Osteoblast (primary cell): ENCODE measurements around the gene SHROOM3. TPM values are rescaled to one million over a fixed set of nuclear protein-coding genes. Genes with fewer than 3 reads are reported as not detected.

Source experiments
- DNase-seq: peaks from one replicate; pipeline ENCODE4 v3.0.0; 2011; ENCODE audit warnings: low spot score, mixed read lengths; ENCODE audit not compliant: insufficient read length; ENCODE audit errors: missing footprints
- H2AFZ ChIP-seq: 2 replicates; pipeline ENCODE4 v1.6.0; 2011; ENCODE audit warnings: mild to moderate bottlenecking, low read length
- H3K27ac ChIP-seq: 2 replicates; pipeline ENCODE4 v1.5.1; 2011; ENCODE audit warnings: mild to moderate bottlenecking, low read depth, low read length, moderate library complexity
- H3K27me3 ChIP-seq: 2 replicates; pipeline ENCODE4 v1.6.0; 2012; ENCODE audit warnings: mild to moderate bottlenecking, control low read depth, inconsistent platforms, low read length, moderate library complexity; ENCODE audit not compliant: insufficient read depth
- H3K36me3 ChIP-seq: 2 replicates; pipeline ENCODE4 v1.5.1; 2011; ENCODE audit warnings: mild to moderate bottlenecking, low read length, control low read depth, moderate library complexity; ENCODE audit not compliant: insufficient read depth
- H3K4me1 ChIP-seq: 2 replicates; pipeline ENCODE4 v1.5.1; 2011; ENCODE audit warnings: mild to moderate bottlenecking, low read length, control low read depth, moderate library complexity; ENCODE audit not compliant: insufficient read depth
- H3K4me2 ChIP-seq: 2 replicates; pipeline ENCODE4 v1.6.0; 2011; ENCODE audit warnings: mild to moderate bottlenecking, low read length; ENCODE audit not compliant: insufficient read depth
- H3K4me3 ChIP-seq: fragments of 200-600 bp; sonication (generic); 3 replicates; pipeline ENCODE4 v1.5.1; 2012; ENCODE audit warnings: mild to moderate bottlenecking, low read length, inconsistent platforms; ENCODE audit not compliant: insufficient read depth
- H3K79me2 ChIP-seq: 2 replicates; pipeline ENCODE4 v1.6.0; 2012; ENCODE audit warnings: mild to moderate bottlenecking, low read length, control low read depth, inconsistent platforms; ENCODE audit not compliant: insufficient read depth
- H3K9me3 ChIP-seq: 2 replicates; pipeline ENCODE4 v1.5.1; 2011; ENCODE audit warnings: low read depth, low read length, control low read depth
- H4K20me1 ChIP-seq: 2 replicates; pipeline ENCODE4 v1.6.0; 2012; ENCODE audit warnings: mild to moderate bottlenecking, low read length, control low read depth; ENCODE audit not compliant: insufficient read depth
- total RNA-seq: library from RNA; depleted of rRNA; stranded (reverse); fragments of >200 nt; gene quantifications from 2 replicates; pipeline ENCODE4 v1.2.3, GENCODE V29; 2012
- TF ChIP-seq, protein P1 (sequence below): IDR thresholded peaks from 2 replicates; pipeline ENCODE4 v1.5.1; 2011; ENCODE audit warnings: mild to moderate bottlenecking, low read depth, low read length, moderate library complexity; ENCODE audit errors: extremely low read depth

Gene SHROOM3
- total RNA-seq, 1 donor, result 9.8 TPM

GRCh38 chr4:76515975-76516843 is 81.2 kb downstream of the SHROOM3 start:
- TF ChIP-seq, protein P1, sequence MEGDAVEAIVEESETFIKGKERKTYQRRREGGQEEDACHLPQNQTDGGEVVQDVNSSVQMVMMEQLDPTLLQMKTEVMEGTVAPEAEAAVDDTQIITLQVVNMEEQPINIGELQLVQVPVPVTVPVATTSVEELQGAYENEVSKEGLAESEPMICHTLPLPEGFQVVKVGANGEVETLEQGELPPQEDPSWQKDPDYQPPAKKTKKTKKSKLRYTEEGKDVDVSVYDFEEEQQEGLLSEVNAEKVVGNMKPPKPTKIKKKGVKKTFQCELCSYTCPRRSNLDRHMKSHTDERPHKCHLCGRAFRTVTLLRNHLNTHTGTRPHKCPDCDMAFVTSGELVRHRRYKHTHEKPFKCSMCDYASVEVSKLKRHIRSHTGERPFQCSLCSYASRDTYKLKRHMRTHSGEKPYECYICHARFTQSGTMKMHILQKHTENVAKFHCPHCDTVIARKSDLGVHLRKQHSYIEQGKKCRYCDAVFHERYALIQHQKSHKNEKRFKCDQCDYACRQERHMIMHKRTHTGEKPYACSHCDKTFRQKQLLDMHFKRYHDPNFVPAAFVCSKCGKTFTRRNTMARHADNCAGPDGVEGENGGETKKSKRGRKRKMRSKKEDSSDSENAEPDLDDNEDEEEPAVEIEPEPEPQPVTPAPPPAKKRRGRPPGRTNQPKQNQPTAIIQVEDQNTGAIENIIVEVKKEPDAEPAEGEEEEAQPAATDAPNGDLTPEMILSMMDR, result no peak
- Histone ChIP-seq H4K20me1 (no peaks in the 10 kb centered on the region), H3K4me2 (no peak overlapping the region), H3K27me3 (no peaks in the 10 kb centered on the region), H3K4me1 (no peaks in the 10 kb centered on the region), H3K79me2 (no peaks in the 10 kb centered on the region), H3K9me3 (no peaks in the 10 kb centered on the region), H3K36me3 (no peaks in the 10 kb centered on the region), H3K4me3 (no peak overlapping the region), H2AFZ (no peak overlapping the region), H3K27ac (no peak overlapping the region)
- no peak for DNase-seq

GRCh38 chr4:76518241-76518640 is 83.2 kb downstream of the SHROOM3 start:
- H3K36me3 ChIP-seq, result no peaks in the 10 kb centered on the region
- TF ChIP-seq, protein P1, result no peak
- H3K27ac ChIP-seq, result no peak overlapping the region
- H3K9me3 ChIP-seq, result peaks cover 3% of the 10 kb centered on the region
- H3K4me3 ChIP-seq, result no peak overlapping the region
- no peaks in the 10 kb centered on the region for H3K79me2 ChIP-seq
- no peaks in the 10 kb centered on the region for H3K27me3 ChIP-seq
- no peak overlapping the region for H2AFZ ChIP-seq
- no peaks in the 10 kb centered on the region for H3K4me1 ChIP-seq
- no peaks in the 10 kb centered on the region for H4K20me1 ChIP-seq
- H3K4me2 ChIP-seq, result no peak overlapping the region
- DNase-seq, result no peak

DNA sequence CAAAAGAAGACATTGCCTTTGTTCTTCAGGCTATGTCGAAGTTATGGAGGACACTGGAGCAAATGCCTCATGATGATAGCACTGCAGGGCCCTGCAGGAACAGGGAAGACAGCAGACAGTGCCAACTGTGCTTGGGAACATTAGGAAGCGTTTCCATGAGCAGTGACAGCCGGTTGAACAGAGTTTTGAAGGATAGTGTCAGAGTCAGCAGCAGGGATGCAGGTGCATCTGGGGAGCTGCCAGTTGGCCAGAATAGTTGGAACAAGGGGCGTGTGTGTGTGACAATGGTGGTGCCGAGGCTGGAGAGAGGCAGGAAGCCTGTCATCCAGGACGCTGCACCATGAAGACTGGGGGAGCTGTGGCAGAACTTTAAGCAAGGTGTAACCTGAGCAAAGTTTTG is 88.6 kb downstream of the SHROOM3 start:
- no peaks in the 10 kb centered on the region for H3K79me2 ChIP-seq
- no peaks in the 10 kb centered on the region for H3K27me3 ChIP-seq
- H3K4me3 ChIP-seq, result no peak overlapping the region
- DNase-seq, result no peak
- H3K9me3 ChIP-seq, result peaks cover 3% of the 10 kb centered on the region
- TF ChIP-seq, protein P1, result no peak
- no peak overlapping the region for H3K4me2 ChIP-seq
- H3K27ac ChIP-seq, result no peak overlapping the region
- H4K20me1 ChIP-seq, result no peaks in the 10 kb centered on the region
- H2AFZ ChIP-seq, result no peak overlapping the region
- H3K36me3 ChIP-seq, result no peaks in the 10 kb centered on the region
- H3K4me1 ChIP-seq, result no peaks in the 10 kb centered on the region

DNA sequence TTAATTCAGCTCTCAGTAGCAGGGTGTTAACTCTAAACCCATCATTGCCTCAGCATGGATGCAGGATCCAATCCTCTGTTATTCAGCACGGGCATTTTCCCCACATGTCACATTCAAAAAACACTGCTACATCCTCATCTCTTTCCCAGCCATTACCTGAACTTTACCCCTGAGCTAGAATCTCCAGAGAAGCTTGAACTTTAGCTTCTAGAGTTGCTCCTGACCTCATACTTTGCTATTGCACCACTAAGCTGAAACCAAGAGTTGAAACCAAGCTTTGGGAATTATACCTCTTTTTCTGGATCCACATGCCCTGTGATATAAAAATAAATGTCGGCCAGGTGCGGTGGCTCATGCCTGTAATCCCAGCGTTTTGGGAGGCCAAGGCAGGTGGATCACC is 90.7 kb downstream of the SHROOM3 start:
- no peaks in the 10 kb centered on the region for H3K36me3 ChIP-seq
- H3K27me3 ChIP-seq, result no peaks in the 10 kb centered on the region

More for the DNA sequence above, 90.7 kb downstream of the SHROOM3 start:
- no peak overlapping the region for H3K4me3 ChIP-seq
- H2AFZ ChIP-seq, result no peak overlapping the region
- no peak for DNase-seq
- no peak overlapping the region for H3K27ac ChIP-seq
- no peak overlapping the region for H3K4me2 ChIP-seq
- H3K79me2 ChIP-seq, result no peaks in the 10 kb centered on the region
- TF ChIP-seq, protein P1, result no peak
- H3K9me3 ChIP-seq, result peaks cover 3% of the 10 kb centered on the region
- H3K4me1 ChIP-seq, result no peaks in the 10 kb centered on the region
- no peaks in the 10 kb centered on the region for H4K20me1 ChIP-seq
